Cardiac muscle cell (in vitro differentiated cells and primary cell): ENCODE measurements around the gene MIEF1. TPM values are rescaled to one million over a fixed set of nuclear protein-coding genes. Genes with fewer than 3 reads are reported as not detected.
A peak's percentile ranks its signal among the peaks of the same experiment; 100 is the strongest.

ENCODE experiments used
- DNase-seq, 2 donors: peaks; one replicate each; pipeline versions ENCODE4 v3.0.0 to v3.0.0-alpha.2; 2010 to 2017; ENCODE audit warnings: low read depth in 1 of 2, low spot score in 1 of 2
- H3K27ac ChIP-seq: fragments of 200-600 bp; sonication (generic); 2 replicates; pipeline ENCODE4 v1.5.1; 2016
- H3K27me3 ChIP-seq: fragments of 200-600 bp; sonication (generic); 2 replicates; pipeline ENCODE4 v1.6.0; 2016; ENCODE audit warnings: control low read depth
- H3K36me3 ChIP-seq: fragments of 200-600 bp; sonication (generic); 2 replicates; pipeline ENCODE4 v1.5.1; 2016; ENCODE audit warnings: control low read depth
- H3K4me1 ChIP-seq: fragments of 200-600 bp; sonication (generic); 2 replicates; pipeline ENCODE4 v1.8.1; 2017; ENCODE audit warnings: low read depth, mild to moderate bottlenecking, mixed run types
- H3K4me3 ChIP-seq: fragments of 200-600 bp; sonication (generic); 2 replicates; pipeline ENCODE4 v1.5.1; 2016; ENCODE audit warnings: mild to moderate bottlenecking
- H3K9me3 ChIP-seq: fragments of 200-600 bp; sonication (generic); 2 replicates; pipeline ENCODE4 v1.5.1; 2017; ENCODE audit warnings: low read depth, mild to moderate bottlenecking, control low read depth
- CTCF ChIP-seq: IDR thresholded peaks from 2 replicates; pipeline ENCODE4 v1.5.1; 2012; ENCODE audit warnings: low read depth, mild to moderate bottlenecking, low read length
- polyA plus RNA-seq: library from polyadenylated mRNA; unstranded; fragments of >200 nt; fragmentation: Nextera tagmentation; extraction: Ambion mirVana; gene quantifications from 2 replicates; pipeline ENCODE4 v1.2.1, GENCODE V29; 2016
- total RNA-seq: library from RNA; depleted of rRNA; stranded (reverse); fragments of >200 nt; gene quantifications from 2 replicates; pipeline ENCODE4 v1.2.3, GENCODE V29; 2016

Gene MIEF1
- total and polyA plus RNA-seq, 2 experiments from 2014 or later, result 29.1 to 31.2 TPM

- Histone ChIP-seq H3K4me3 (peak overlapping the region; percentile 90), H3K27ac (peak overlapping the region; percentile 53), H3K9me3 (no peaks in the 10 kb centered on the region), H3K36me3 (no peaks in the 10 kb centered on the region), H3K4me1 (peaks cover 10% of the 10 kb centered on the region), H3K27me3 (no peaks in the 10 kb centered on the region)
- no peak for TF ChIP-seq CTCF
- no peak for DNase-seq
These were observed 44.9 kb upstream of the MIEF1 start for GRCh38 chr22:39457198-39457555.

GRCh38 chr22:39457556-39458443 lies 44.3 kb upstream of the MIEF1 start:
- peaks cover 13% of the 10 kb centered on the region for H3K4me1 ChIP-seq
- peak in 1 of 2 donors; percentile 44 for DNase-seq
- no peaks in the 10 kb centered on the region for H3K27me3 ChIP-seq
- peak overlapping the region; percentile 90 for H3K4me3 ChIP-seq
- H3K9me3 ChIP-seq, result no peaks in the 10 kb centered on the region
- H3K27ac ChIP-seq, result peak overlapping the region; percentile 53
- no peak for TF ChIP-seq CTCF
- no peaks in the 10 kb centered on the region for H3K36me3 ChIP-seq

- Histone ChIP-seq H3K9me3 (no peaks in the 10 kb centered on the region), H3K4me1 (peaks cover 15% of the 10 kb centered on the region), H3K27ac (no peak overlapping the region), H3K4me3 (peak overlapping the region; percentile 90), H3K27me3 (no peaks in the 10 kb centered on the region), H3K36me3 (no peaks in the 10 kb centered on the region)
- DNase-seq, result no peak
- TF ChIP-seq CTCF, result no peak
These were observed 43.5 kb upstream of the MIEF1 start for GRCh38 chr22:39458444-39459083.

- no peak for DNase-seq
- Histone ChIP-seq H3K27me3 (no peaks in the 10 kb centered on the region), H3K4me1 (peaks cover 14% of the 10 kb centered on the region), H3K27ac (no peak overlapping the region), H3K9me3 (no peaks in the 10 kb centered on the region), H3K36me3 (no peaks in the 10 kb centered on the region), H3K4me3 (no peak overlapping the region)
- TF ChIP-seq CTCF, result no peak
These were observed 42.4 kb upstream of the MIEF1 start for GRCh38 chr22:39459681-39460080.

- H3K27ac ChIP-seq, result peak overlapping the region; percentile 64
- H3K9me3 ChIP-seq, result no peaks in the 10 kb centered on the region
- no peak for TF ChIP-seq CTCF
- no peaks in the 10 kb centered on the region for H3K36me3 ChIP-seq
- DNase-seq, result peak in 1 of 2 donors; percentile 65
- H3K4me1 ChIP-seq, result peaks cover 10% of the 10 kb centered on the region
- no peaks in the 10 kb centered on the region for H3K27me3 ChIP-seq
- H3K4me3 ChIP-seq, result no peak overlapping the region
These were observed 39.5 kb upstream of the MIEF1 start for GRCh38 chr22:39462443-39463221.
